ENCODE results near the gene FLT4.
"Not testable (repeated sequence)": the region's sequence is repeated elsewhere in the genome, so short reads cannot be mapped to it uniquely, and the experiment has no call there.

The FLT4 gene

DNA sequence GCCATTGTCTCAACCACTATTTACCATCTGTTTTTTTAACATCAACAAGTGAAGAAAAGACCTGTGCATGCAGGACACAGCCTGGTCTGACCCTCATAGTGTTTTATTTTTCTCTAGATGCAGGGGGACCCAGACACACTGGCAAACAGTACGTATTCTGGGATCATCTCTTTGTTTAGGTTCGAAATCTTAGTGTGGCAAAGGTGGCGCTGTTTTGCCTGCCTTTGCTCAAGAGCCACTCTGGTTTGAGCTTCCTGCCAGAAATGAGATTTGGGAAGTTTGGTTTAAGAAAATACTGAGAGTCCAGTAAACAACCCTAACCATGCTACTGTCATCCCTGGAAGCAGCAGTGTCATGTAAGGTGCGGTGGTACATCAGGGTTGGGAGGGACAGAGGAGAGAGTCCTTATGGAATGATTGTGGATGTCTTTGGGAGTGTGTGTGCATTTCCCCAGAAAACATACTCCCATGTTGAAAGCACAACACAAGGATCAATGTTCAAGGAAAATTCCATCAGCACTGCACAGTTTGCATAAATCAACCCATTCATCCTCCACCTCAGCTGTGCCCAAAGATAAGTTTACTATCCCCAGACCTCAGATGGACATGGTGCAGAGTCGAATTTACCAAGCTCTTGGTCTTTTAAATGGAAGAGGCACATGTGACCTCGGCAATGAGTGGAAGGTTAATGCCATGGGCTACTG, 34.0 kb upstream of the FLT4 start:
- peaks cover 0 to 19% of the 10 kb centered on the region in 2 donors for H3K27me3 ChIP-seq
- no peak overlapping the region for H3K4me3 ChIP-seq
- H3K27ac ChIP-seq, result no peak overlapping the region
- H3K36me3 ChIP-seq, result no peaks in the 10 kb centered on the region
- no peaks in the 10 kb centered on the region for H3K4me1 ChIP-seq
- no peak for TF ChIP-seq CTCF (IDR thresholded peaks at IDR 0.05)
- DNase-seq, result no peak
- H3K9me3 ChIP-seq, result no peaks in the 10 kb centered on the region
- intact Hi-C loops (cut with DNase I; ENCODE audit: low total_unique reads), result no loop called here

DNA sequence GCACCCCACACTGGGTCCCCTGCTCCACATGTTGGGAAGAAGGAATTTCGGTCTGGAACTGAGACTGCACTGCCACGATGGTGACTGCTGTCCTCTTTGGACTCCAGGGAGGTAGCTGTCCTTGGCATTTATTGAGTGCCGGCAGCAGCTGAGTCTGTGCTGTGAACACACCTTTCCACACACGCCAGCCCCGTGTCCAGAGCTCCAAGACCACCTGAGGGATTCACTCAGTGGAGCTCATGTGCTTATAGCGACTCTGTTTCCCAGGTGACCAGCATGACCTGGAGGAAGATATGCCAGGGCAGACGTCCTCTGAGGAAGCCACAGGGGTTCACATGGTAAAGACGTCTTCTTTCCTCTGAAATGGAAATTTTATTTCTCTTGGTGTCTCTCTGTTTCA, 33.2 kb upstream of the FLT4 start:
- Histone ChIP-seq H3K27me3 (peaks cover 0 to 19% of the 10 kb centered on the region in 2 donors), H3K27ac (no peak overlapping the region), H3K4me3 (no peak overlapping the region), H3K9me3 (no peaks in the 10 kb centered on the region), H3K4me1 (no peaks in the 10 kb centered on the region), H3K36me3 (no peaks in the 10 kb centered on the region)
- TF ChIP-seq CTCF (IDR thresholded peaks at IDR 0.05), result no peak
- no peak for DNase-seq
- intact Hi-C loops (cut with DNase I; ENCODE audit: low total_unique reads), result no loop called here

DNA sequence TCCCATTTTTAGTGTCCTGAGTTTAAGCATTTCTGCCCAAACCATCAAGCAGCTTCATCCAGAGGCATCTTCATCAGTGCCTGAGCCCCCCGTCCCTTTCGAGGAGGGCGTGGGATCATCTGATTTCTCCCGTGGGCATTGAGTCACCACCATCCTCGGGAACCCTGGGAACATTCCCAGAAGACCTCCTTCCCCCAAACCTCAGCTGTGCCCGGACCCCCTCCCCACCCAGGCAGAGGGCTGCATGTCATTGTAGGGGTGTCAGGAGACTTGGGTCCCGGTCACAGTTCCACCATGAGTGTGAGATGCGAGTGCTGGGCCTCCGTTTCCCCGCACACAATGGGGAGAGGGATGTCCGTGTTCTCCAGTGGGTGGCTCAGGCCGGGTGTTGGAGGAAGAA, 32.6 kb upstream of the FLT4 start:
- intact Hi-C loops (cut with DNase I; ENCODE audit: low total_unique reads); H3K4me3 ChIP-seq; H3K9me3 ChIP-seq; H3K36me3 ChIP-seq; H3K4me1 ChIP-seq; DNase-seq; H3K27ac ChIP-seq: not testable (repeated sequence)
- peaks cover 0 to 18% of the 10 kb centered on the region in 2 donors for H3K27me3 ChIP-seq

- intact Hi-C loops (cut with DNase I; ENCODE audit: low total_unique reads); H3K9me3 ChIP-seq; H3K4me1 ChIP-seq; H3K27ac ChIP-seq; DNase-seq; H3K4me3 ChIP-seq; H3K36me3 ChIP-seq: not testable (repeated sequence)
- peaks cover 0 to 26% of the 10 kb centered on the region in 2 donors for H3K27me3 ChIP-seq
These were observed 28.9 kb upstream of the FLT4 start for GRCh38 chr5:180678319-180678718.

DNA sequence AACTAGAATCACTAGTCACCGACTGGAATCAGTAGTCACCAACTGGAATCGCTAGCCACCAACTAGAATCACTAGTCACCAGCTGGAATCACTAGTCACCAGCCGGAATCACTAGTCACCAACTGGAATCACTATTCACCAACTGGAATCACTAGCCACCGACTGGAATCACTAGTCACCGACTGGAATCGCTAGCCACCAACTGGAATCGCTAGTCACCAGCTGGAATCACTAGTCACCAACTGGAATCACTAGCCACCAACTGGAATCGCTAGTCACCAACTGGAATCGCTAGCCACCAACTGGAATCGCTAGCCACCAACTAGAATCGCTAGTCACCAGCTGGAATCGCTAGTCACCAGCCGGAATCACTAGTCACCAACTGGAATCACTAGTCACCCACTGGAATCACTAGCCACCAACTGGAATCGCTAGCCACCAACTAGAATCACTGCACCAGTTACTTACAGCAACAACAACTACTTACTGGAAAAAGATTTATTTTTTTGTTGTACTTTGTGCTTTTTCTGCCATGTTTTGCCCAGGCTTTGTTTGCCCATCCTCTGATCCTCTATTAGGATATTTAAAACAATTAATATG, 25.7 kb upstream of the FLT4 start:
- H3K4me1 ChIP-seq, result peaks cover 0 to 5% (median 0%) of the 10 kb centered on the region in 4 donors
- no peak overlapping the region for H3K27ac ChIP-seq
- no peaks in the 10 kb centered on the region for H3K9me3 ChIP-seq
- DNase-seq, result no peak
- no peaks in the 10 kb centered on the region for H3K36me3 ChIP-seq
- H3K27me3 ChIP-seq, result peaks cover 0 to 29% of the 10 kb centered on the region in 2 donors
- intact Hi-C loops (cut with DNase I; ENCODE audit: low total_unique reads), result no loop called here
- TF ChIP-seq CTCF (IDR thresholded peaks at IDR 0.05), result no peak
- H3K4me3 ChIP-seq, result no peak overlapping the region

- H3K4me1 ChIP-seq; intact Hi-C loops (cut with DNase I; ENCODE audit: low total_unique reads); H3K27ac ChIP-seq; H3K4me3 ChIP-seq; DNase-seq; H3K9me3 ChIP-seq; H3K36me3 ChIP-seq: not testable (repeated sequence)
- peaks cover 0 to 27% of the 10 kb centered on the region in 2 donors for H3K27me3 ChIP-seq
These were observed 24.7 kb upstream of the FLT4 start for GRCh38 chr5:180674090-180674475.

DNA sequence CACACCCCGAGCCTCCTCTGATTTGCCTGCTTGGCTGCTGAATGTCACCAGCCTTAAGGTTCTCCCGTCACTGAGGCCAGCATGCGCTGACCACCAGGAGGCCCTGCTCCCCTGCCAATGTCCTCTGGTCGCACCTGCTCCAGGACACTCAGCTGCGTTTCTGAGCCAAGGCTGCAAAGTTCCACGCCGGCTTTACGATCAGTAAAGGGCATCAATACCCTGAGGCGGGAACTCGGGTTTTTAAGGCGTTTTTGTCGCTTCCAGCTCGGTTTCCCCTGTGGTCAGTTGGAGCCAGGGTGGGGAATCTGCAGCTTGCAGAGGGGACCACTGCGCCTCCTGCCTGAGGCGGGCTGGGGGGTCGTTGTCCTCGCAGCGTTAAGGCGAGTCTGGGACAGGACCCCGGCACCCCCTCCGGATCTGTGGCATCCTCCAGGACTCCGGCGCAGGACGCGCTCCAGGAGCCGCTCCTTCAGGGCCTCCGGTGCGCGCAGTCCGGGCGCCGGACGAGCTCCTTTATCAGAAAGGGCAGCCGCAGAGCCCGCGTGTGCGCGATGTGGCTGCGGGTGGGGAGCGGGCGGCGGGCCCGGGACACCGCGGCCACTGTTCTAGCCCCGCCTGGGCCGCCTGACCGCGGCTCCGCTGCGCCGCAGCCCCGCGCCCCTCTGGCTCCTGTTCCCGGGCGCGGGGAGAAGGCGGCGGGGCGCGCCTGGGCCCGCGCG, 24.1 kb upstream of the FLT4 start:
- Histone ChIP-seq H3K27me3 (peaks cover 0 to 27% of the 10 kb centered on the region in 2 donors), H3K4me1 (peaks cover 0 to 5% (median 0%) of the 10 kb centered on the region in 4 donors), H3K4me3 (no peak overlapping the region), H3K9me3 (no peaks in the 10 kb centered on the region), H3K36me3 (no peaks in the 10 kb centered on the region), H3K27ac (no peak overlapping the region)
- intact Hi-C loops (cut with DNase I; ENCODE audit: low total_unique reads), result no loop called here
- DNase-seq, result no peak
- TF ChIP-seq CTCF (IDR thresholded peaks at IDR 0.05), result no peak

- H3K36me3 ChIP-seq; DNase-seq; H3K9me3 ChIP-seq; H3K4me1 ChIP-seq; H3K27ac ChIP-seq; intact Hi-C loops (cut with DNase I; ENCODE audit: low total_unique reads); H3K4me3 ChIP-seq: not testable (repeated sequence)
- peaks cover 0 to 27% of the 10 kb centered on the region in 2 donors for H3K27me3 ChIP-seq
These were observed 22.6 kb upstream of the FLT4 start for GRCh38 chr5:180671958-180672524.
